ENCODE data around the gene PANK3. TPM values are rescaled to one million over a fixed set of nuclear protein-coding genes. Genes with fewer than 3 reads are reported as not detected.

Gene PANK3
- total and polyA plus RNA-seq, 9 of the 15 experiments (the other 6 are each of a cell fraction or from before 2014, with no cell fraction given) = 5.9 to 50.4 (median 29.7) TPM

DNA sequence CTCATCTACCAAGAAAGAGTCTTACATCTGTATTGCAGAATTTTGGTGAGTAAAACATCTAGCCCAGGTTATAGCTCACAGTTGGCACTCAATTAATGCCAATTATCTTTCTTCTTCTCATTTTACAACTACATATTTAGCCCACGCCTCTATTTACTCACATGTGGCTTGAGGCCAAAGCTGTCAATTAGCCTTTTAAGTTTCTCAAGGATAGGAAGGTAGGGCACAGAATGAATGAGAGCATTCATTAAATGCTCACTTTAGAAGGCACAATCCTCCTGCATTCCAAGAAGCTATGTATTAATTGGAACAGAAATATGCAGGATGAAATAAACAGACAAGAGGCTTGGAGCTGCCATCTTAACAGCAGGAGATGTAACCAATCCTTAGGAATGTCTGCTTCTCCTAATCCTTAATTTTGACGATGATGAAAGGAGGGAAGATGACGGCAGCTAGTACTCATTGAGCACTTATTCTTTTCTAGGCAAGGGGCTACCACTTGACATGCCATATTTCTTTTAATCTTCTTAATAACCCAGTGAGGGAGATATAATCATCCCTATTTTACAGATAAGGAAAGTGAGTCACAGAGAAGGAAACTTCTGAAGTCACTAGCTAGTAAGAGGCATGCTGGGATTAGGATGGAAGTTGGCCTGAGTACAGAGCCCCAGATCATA is 30.8 kb upstream of the PANK3 start:
- Histone ChIP-seq H4K20me1 (replicated peaks; ENCODE audit: control insufficient read depth, insufficient read depth, low read length) (no peaks in the 10 kb centered on the region), H3K9me3 (replicated peaks; ENCODE audit: control insufficient read depth, insufficient read depth, low read depth, low read length) (no peaks in the 10 kb centered on the region), H3K4me1 (replicated peaks in 1 of 2; ENCODE audit: control insufficient read depth in 2 of 2, insufficient read depth in 2 of 2, low read length in 2 of 2) (no peaks in the 10 kb centered on the region), H3K27me3 (ENCODE audit: control insufficient read depth in 2 of 2, insufficient read depth in 2 of 2, low read length in 2 of 2) (peaks cover 12 to 18% of the 10 kb centered on the region in 2 experiments), H3K9ac (ENCODE audit: insufficient read depth in 1 of 2, low read depth in 2 of 2, low read length in 2 of 2) (no peak overlapping the region), H3K27ac (ENCODE audit: extremely low read depth, low read depth, low read length) (no peak overlapping the region), H3K4me3 (no peak overlapping the region), H3K4me2 (ENCODE audit: insufficient read depth, low read length) (no peak overlapping the region), H3K36me3 (ENCODE audit: control insufficient read depth, insufficient read depth, low read length) (no peaks in the 10 kb centered on the region), H3K79me2 (ENCODE audit: control insufficient read depth, insufficient read depth, low read length) (no peaks in the 10 kb centered on the region), H3K9me1 (ENCODE audit: control insufficient read depth, insufficient read depth, low read length) (no peaks in the 10 kb centered on the region), H2AFZ (ENCODE audit: low read depth, low read length) (no peak overlapping the region)
- DNase-seq (ENCODE audit: extremely low read depth in 1 of 4, low spot score in 3 of 4) = no peak
- CTCF ChIA-PET (ENCODE audit: low intra/inter-chr PET ratio) = no interaction called here
- POLR2A ChIA-PET = interaction anchor here (1.3 kb wide), 1 partner anchor 12 kb away, joined by 3 read pairs; no protein-coding TSS in a partner anchor
- in situ Hi-C loops (cut with MboI) (no loop called here), intact Hi-C loops (cut with micrococcal nuclease) (no loop called here)
- ATAC-seq = no peak
- no peak for FAIRE-seq
- TF ChIP-seq, protein P1, sequence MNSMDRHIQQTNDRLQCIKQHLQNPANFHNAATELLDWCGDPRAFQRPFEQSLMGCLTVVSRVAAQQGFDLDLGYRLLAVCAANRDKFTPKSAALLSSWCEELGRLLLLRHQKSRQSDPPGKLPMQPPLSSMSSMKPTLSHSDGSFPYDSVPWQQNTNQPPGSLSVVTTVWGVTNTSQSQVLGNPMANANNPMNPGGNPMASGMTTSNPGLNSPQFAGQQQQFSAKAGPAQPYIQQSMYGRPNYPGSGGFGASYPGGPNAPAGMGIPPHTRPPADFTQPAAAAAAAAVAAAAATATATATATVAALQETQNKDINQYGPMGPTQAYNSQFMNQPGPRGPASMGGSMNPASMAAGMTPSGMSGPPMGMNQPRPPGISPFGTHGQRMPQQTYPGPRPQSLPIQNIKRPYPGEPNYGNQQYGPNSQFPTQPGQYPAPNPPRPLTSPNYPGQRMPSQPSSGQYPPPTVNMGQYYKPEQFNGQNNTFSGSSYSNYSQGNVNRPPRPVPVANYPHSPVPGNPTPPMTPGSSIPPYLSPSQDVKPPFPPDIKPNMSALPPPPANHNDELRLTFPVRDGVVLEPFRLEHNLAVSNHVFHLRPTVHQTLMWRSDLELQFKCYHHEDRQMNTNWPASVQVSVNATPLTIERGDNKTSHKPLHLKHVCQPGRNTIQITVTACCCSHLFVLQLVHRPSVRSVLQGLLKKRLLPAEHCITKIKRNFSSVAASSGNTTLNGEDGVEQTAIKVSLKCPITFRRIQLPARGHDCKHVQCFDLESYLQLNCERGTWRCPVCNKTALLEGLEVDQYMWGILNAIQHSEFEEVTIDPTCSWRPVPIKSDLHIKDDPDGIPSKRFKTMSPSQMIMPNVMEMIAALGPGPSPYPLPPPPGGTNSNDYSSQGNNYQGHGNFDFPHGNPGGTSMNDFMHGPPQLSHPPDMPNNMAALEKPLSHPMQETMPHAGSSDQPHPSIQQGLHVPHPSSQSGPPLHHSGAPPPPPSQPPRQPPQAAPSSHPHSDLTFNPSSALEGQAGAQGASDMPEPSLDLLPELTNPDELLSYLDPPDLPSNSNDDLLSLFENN (IDR thresholded peaks at IDR 0.05; ENCODE audit: low read depth in 2 of 2, low read length in 2 of 2) = no peak
- TF ChIP-seq PURB (CRISPR knock-in tag; IDR thresholded peaks at IDR 0.05; ENCODE audit: low read depth) (no peak), ZNF408 (CRISPR knock-in tag; IDR thresholded peaks at IDR 0.05; ENCODE audit: low read depth) (no peak)
- BruUV-seq (replicated peaks) = no TSS peak
- 0% methylated on average over 3 of the region's 3 CpGs for WGBS (ENCODE audit: insufficient coverage, low coverage, missing lambda C conversion rate)

All from K562 (cell line).